Trophoblast cell (in vitro differentiated cells and primary cell): ENCODE measurements around the gene HLA-DPA1.
A peak's percentile ranks its signal among the peaks of the same experiment; 100 is the strongest.

Experiments
- DNase-seq, 2 donors: peaks; one replicate each; pipeline ENCODE4 v3.0.0-alpha.2; 2016
- H2AFZ ChIP-seq: 2 replicates; pipeline ENCODE4 v1.6.1; 2013; ENCODE audit warnings: low read length, moderate library complexity, mild to moderate bottlenecking; ENCODE audit not compliant: insufficient read depth, poor library complexity
- H2AK5ac ChIP-seq: 2 replicates; pipeline ENCODE4 v1.6.1; 2013; ENCODE audit warnings: mild to moderate bottlenecking, low read length
- H2BK120ac ChIP-seq: 2 replicates; pipeline ENCODE4 v1.6.1; 2013; ENCODE audit warnings: low read length, mild to moderate bottlenecking, moderate library complexity; ENCODE audit not compliant: insufficient read depth, poor library complexity
- H2BK12ac ChIP-seq: 2 replicates; pipeline ENCODE4 v1.6.1; 2013; ENCODE audit warnings: mild to moderate bottlenecking, low read length, moderate library complexity
- H2BK5ac ChIP-seq: 2 replicates; pipeline ENCODE4 v1.6.1; 2013; ENCODE audit warnings: low read length, low read depth, moderate library complexity, mild to moderate bottlenecking; ENCODE audit not compliant: poor library complexity
- H3K14ac ChIP-seq: 2 replicates; pipeline ENCODE4 v1.6.1; 2013; ENCODE audit warnings: mild to moderate bottlenecking, low read length
- H3K18ac ChIP-seq: 2 replicates; pipeline ENCODE4 v1.6.1; 2013; ENCODE audit warnings: mild to moderate bottlenecking, low read length
- H3K23ac ChIP-seq: 2 replicates; pipeline ENCODE4 v1.6.1; 2013; ENCODE audit warnings: low read length
- H3K27ac ChIP-seq: 2 replicates; pipeline ENCODE4 v1.5.1; 2013; ENCODE audit warnings: low read depth, mild to moderate bottlenecking, inconsistent platforms, low read length, moderate library complexity
- H3K27me3 ChIP-seq: 2 replicates; pipeline ENCODE4 v1.6.1; 2013; ENCODE audit warnings: inconsistent platforms, mild to moderate bottlenecking, low read length, moderate library complexity; ENCODE audit not compliant: insufficient read depth
- H3K36me3 ChIP-seq, 2 experiments: 1 replicate in 1 of 2; 2 replicates in 1 of 2; pipeline ENCODE4 v1.6.1; 2013; ENCODE audit warnings: low read length in 2 of 2, mild to moderate bottlenecking in 2 of 2, moderate library complexity in 1 of 2; ENCODE audit not compliant: insufficient read depth in 2 of 2, control insufficient read depth in 1 of 2
- H3K4ac ChIP-seq: 2 replicates; pipeline ENCODE4 v1.6.1; 2013; ENCODE audit warnings: low read depth, mild to moderate bottlenecking, low read length, moderate library complexity
- H3K4me1 ChIP-seq, 2 experiments: 1 replicate in 1 of 2; 2 replicates in 1 of 2; pipeline ENCODE4 v1.6.1; 2013; ENCODE audit warnings: low read length in 2 of 2, mild to moderate bottlenecking in 2 of 2, moderate library complexity in 1 of 2; ENCODE audit not compliant: insufficient read depth in 2 of 2, control insufficient read depth in 1 of 2
- H3K4me2 ChIP-seq: 2 replicates; pipeline ENCODE4 v1.6.1; 2013; ENCODE audit warnings: inconsistent platforms, mild to moderate bottlenecking, low read length, moderate library complexity
- H3K4me3 ChIP-seq: 2 replicates; pipeline ENCODE4 v1.5.1; 2013; ENCODE audit warnings: mild to moderate bottlenecking, low read depth, low read length, inconsistent platforms
- H3K79me1 ChIP-seq: one replicate; pipeline ENCODE4 v1.6.1; 2013; ENCODE audit warnings: low read length
- H3K79me2 ChIP-seq: 2 replicates; pipeline ENCODE4 v1.6.1; 2013; ENCODE audit warnings: low read length, mild to moderate bottlenecking; ENCODE audit not compliant: control insufficient read depth, insufficient read depth, poor library complexity
- H3K9ac ChIP-seq: 2 replicates; pipeline ENCODE4 v1.6.1; 2013; ENCODE audit warnings: mild to moderate bottlenecking, low read length
- H3K9me3 ChIP-seq: 2 replicates; pipeline ENCODE4 v1.6.1; 2013; ENCODE audit warnings: low read depth, mild to moderate bottlenecking, control low read depth, inconsistent platforms, low read length; ENCODE audit not compliant: insufficient read depth
- H4K12ac ChIP-seq: 2 replicates; pipeline ENCODE4 v1.6.1; 2013; ENCODE audit warnings: low read depth, mild to moderate bottlenecking, low read length, moderate library complexity
- H4K8ac ChIP-seq: 2 replicates; pipeline ENCODE4 v1.6.1; 2013; ENCODE audit warnings: low read depth, mild to moderate bottlenecking, low read length, moderate library complexity
- H4K91ac ChIP-seq: one replicate; pipeline ENCODE4 v1.6.1; 2013; ENCODE audit warnings: low read depth, mild to moderate bottlenecking, low read length, moderate library complexity
- WGBS: extraction: QIAGEN DNeasy Blood & Tissue Kit; methylation state at CpG from one replicate; pipeline ENCODE4 v1.1.7; 2013; ENCODE audit warnings: missing lambda C conversion rate; ENCODE audit not compliant: insufficient read length, insufficient coverage; ENCODE audit errors: extremely low coverage; 5-methylcytosine and 5-hydroxymethylcytosine counted together

Gene HLA-DPA1

GRCh38 chr6:33075568-33076405 is 2.3 kb upstream of the HLA-DPA1 start, which contains the start of gene HLA-DPB1:
HLA-DPB1 (plus strand) TSS chr6:33075990; CDS start chr6:33076042, 52 bp downstream.
- H4K8ac ChIP-seq, result no peak within 1 kb of the TSS
- peak within 1 kb of the TSS; percentile 53 for H3K23ac ChIP-seq
- peaks cover 1% of the 10 kb centered on the region for H3K79me1 ChIP-seq
- H3K18ac ChIP-seq, result no peak within 1 kb of the TSS
- H2BK12ac ChIP-seq, result no peak within 1 kb of the TSS
- no peak within 1 kb of the TSS for H3K14ac ChIP-seq
- no peaks in the 10 kb centered on the region for H3K9me3 ChIP-seq
- no peak within 1 kb of the TSS for H3K4ac ChIP-seq
- H4K91ac ChIP-seq, result no peak within 1 kb of the TSS
- no peak within 1 kb of the TSS for H3K4me2 ChIP-seq
- no peaks in the 10 kb centered on the region for H3K27me3 ChIP-seq
- peaks cover 1% of the 10 kb centered on the region in 2 experiments for H3K4me1 ChIP-seq
- no peak within 1 kb of the TSS for H3K4me3 ChIP-seq
- no peak within 1 kb of the TSS for H3K9ac ChIP-seq
- H2AK5ac ChIP-seq, result no peak within 1 kb of the TSS
- H3K27ac ChIP-seq, result no peak within 1 kb of the TSS
- H2BK120ac ChIP-seq, result no peak within 1 kb of the TSS
- peak; percentile 13 to 56 for DNase-seq
- H3K79me2 ChIP-seq, result peaks cover 1% of the 10 kb centered on the region
- WGBS, result no CpG with 5 or more reads among the region's 10 CpGs
- no peak within 1 kb of the TSS for H2AFZ ChIP-seq
- no peak within 1 kb of the TSS for H4K12ac ChIP-seq
- H3K36me3 ChIP-seq, result no peaks in the 10 kb centered on the region
- no peak within 1 kb of the TSS for H2BK5ac ChIP-seq

GRCh38 chr6:33075208-33075567 is 1.7 kb upstream of the HLA-DPA1 start:
- H3K14ac ChIP-seq, result no peak overlapping the region
- peak overlapping the region; percentile 53 for H3K23ac ChIP-seq
- no peak overlapping the region for H2AFZ ChIP-seq
- no peak overlapping the region for H4K12ac ChIP-seq
- no peak overlapping the region for H3K4ac ChIP-seq
- H3K36me3 ChIP-seq, result no peaks in the 10 kb centered on the region
- H3K4me3 ChIP-seq, result no peak overlapping the region
- WGBS, result no CpG with 5 or more reads among the region's 4 CpGs
- no peaks in the 10 kb centered on the region for H3K4me1 ChIP-seq
- no peaks in the 10 kb centered on the region for H3K79me1 ChIP-seq
- no peak overlapping the region for H3K27ac ChIP-seq
- H3K9ac ChIP-seq, result no peak overlapping the region
- no peak overlapping the region for H2AK5ac ChIP-seq
- H3K27me3 ChIP-seq, result no peaks in the 10 kb centered on the region
- H3K18ac ChIP-seq, result no peak overlapping the region
- H3K79me2 ChIP-seq, result no peaks in the 10 kb centered on the region
- DNase-seq, result no peak
- H4K91ac ChIP-seq, result no peak overlapping the region
- no peaks in the 10 kb centered on the region for H3K9me3 ChIP-seq
- H2BK5ac ChIP-seq, result no peak overlapping the region
- no peak overlapping the region for H2BK12ac ChIP-seq
- H2BK120ac ChIP-seq, result no peak overlapping the region
- no peak overlapping the region for H4K8ac ChIP-seq
- no peak overlapping the region for H3K4me2 ChIP-seq

GRCh38 chr6:33072508-33073100 is 845 bp downstream of the HLA-DPA1 start:
- H2BK12ac ChIP-seq, result no peak overlapping the region
- H2BK5ac ChIP-seq, result no peak overlapping the region
- H3K4me2 ChIP-seq, result no peak overlapping the region
- no peak overlapping the region for H3K4me3 ChIP-seq
- no peak overlapping the region for H3K4ac ChIP-seq
- H3K9ac ChIP-seq, result no peak overlapping the region
- no peak overlapping the region for H4K91ac ChIP-seq
- H3K4me1 ChIP-seq, result no peaks in the 10 kb centered on the region
- H3K27me3 ChIP-seq, result no peaks in the 10 kb centered on the region
- no peak overlapping the region for H3K14ac ChIP-seq
- H4K8ac ChIP-seq, result no peak overlapping the region
- H3K18ac ChIP-seq, result no peak overlapping the region
- H4K12ac ChIP-seq, result no peak overlapping the region
- no peak overlapping the region for H3K23ac ChIP-seq
- no peak overlapping the region for H2BK120ac ChIP-seq
- no peaks in the 10 kb centered on the region for H3K36me3 ChIP-seq
- no peak overlapping the region for H2AFZ ChIP-seq
- H3K27ac ChIP-seq, result no peak overlapping the region
- no CpG with 5 or more reads among the region's 7 CpGs for WGBS
- H3K79me1 ChIP-seq, result no peaks in the 10 kb centered on the region
- H3K79me2 ChIP-seq, result no peaks in the 10 kb centered on the region
- H2AK5ac ChIP-seq, result no peak overlapping the region
- H3K9me3 ChIP-seq, result no peaks in the 10 kb centered on the region
- DNase-seq, result no peak

- Histone ChIP-seq H3K4ac (no peak overlapping the region), H3K9ac (no peak overlapping the region)
Measured at GRCh38 chr6:33071569-33071968, 1.9 kb downstream of the HLA-DPA1 start.

More at GRCh38 chr6:33071569-33071968, 1.9 kb downstream of the HLA-DPA1 start:
- Histone ChIP-seq H2AFZ (no peak overlapping the region), H4K8ac (no peak overlapping the region), H3K23ac (no peak overlapping the region), H3K27me3 (no peaks in the 10 kb centered on the region), H3K79me1 (no peaks in the 10 kb centered on the region), H3K27ac (no peak overlapping the region), H3K4me1 (no peaks in the 10 kb centered on the region), H3K14ac (no peak overlapping the region), H2BK120ac (no peak overlapping the region), H3K4me2 (no peak overlapping the region), H3K9me3 (no peaks in the 10 kb centered on the region), H4K91ac (no peak overlapping the region), H3K79me2 (no peaks in the 10 kb centered on the region), H3K18ac (no peak overlapping the region), H3K4me3 (no peak overlapping the region), H4K12ac (no peak overlapping the region), H2AK5ac (no peak overlapping the region), H2BK12ac (no peak overlapping the region), H2BK5ac (no peak overlapping the region), H3K36me3 (no peaks in the 10 kb centered on the region)
- DNase-seq, result no peak
- no CpG with 5 or more reads among the region's 6 CpGs for WGBS
